NCI-H2171 treated with DMSO at 0.1 percent for 48 hours (cell line): ENCODE results near the gene OGFR.
A peak's percentile ranks its signal among the peaks of the same experiment; 100 is the strongest.

Experiments
- DNase-seq: peaks from one replicate; lab custom pipeline; 2025; lab: John Stamatoyannopoulos, UW

The OGFR gene

GRCh38 chr20:62815066-62815991 is 10.7 kb downstream of the OGFR start:
- DNase-seq: no peak

GRCh38 chr20:62816031-62816883 is 11.6 kb downstream of the OGFR start:
- DNase-seq: no peak

DNA sequence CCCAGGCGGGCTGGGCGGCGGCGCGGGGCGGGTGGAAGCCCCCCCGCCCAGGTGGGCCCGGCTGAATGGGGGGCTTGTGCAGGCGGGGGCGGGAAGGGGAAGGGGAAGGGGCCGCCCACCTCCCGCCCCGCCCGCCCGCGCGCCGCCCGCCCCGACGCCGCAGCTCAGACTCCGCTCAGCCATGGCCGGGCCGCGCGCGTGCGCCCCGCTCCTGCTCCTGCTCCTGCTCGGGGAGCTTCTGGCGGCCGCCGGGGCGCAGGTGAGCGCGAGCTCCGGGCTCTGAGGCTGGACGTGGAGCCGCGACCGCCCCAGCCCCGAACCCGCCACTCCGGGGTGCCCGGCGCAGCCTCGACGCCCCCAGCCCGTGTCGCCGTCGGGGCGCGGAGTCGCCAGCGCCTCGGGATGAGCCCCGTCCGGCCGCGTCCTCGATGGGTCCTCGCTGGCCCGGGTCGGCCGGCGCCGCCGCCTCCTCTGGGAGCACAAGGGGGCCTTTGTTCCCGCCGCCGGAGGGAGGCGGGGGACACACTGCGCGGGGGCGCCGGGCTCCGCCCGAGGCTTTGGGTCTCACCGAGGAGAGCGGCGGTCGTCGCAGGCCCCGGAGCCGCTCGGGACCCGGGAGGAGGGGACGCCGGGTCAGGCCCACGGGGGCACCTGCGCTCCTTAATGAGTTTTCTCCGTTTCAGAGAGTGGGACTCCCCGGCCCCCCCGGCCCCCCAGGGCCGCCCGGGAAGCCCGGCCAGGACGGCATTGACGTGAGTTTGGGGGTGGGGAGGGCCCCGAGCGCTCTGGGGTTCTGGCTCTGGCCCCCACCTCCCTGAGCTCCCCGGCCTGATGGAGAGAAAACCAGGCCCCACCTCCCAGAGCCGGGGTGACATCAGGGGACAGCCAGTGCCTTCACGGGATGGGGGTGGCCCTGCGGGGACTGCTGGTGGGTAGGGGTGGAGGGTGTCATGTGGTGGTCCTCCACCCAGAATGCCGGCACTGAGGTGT is 12.5 kb downstream of the OGFR start, which contains the start of gene COL9A3:
Gene COL9A3 (plus strand): TSS at position 167 of the 990 bp plus-strand sequence. CDS start 15 bp downstream, at position 182.
- DNase-seq: peak; percentile 53

- no peak for DNase-seq
These were observed 13.4 kb downstream of the OGFR start for GRCh38 chr20:62817975-62818591.

GRCh38 chr20:62818592-62819493 is 14.2 kb downstream of the OGFR start:
- DNase-seq: no peak

- no peak for DNase-seq
These were observed 15.0 kb downstream of the OGFR start for GRCh38 chr20:62819494-62820174.

GRCh38 chr20:62820208-62820961 is 15.8 kb downstream of the OGFR start:
- DNase-seq: no peak

DNA sequence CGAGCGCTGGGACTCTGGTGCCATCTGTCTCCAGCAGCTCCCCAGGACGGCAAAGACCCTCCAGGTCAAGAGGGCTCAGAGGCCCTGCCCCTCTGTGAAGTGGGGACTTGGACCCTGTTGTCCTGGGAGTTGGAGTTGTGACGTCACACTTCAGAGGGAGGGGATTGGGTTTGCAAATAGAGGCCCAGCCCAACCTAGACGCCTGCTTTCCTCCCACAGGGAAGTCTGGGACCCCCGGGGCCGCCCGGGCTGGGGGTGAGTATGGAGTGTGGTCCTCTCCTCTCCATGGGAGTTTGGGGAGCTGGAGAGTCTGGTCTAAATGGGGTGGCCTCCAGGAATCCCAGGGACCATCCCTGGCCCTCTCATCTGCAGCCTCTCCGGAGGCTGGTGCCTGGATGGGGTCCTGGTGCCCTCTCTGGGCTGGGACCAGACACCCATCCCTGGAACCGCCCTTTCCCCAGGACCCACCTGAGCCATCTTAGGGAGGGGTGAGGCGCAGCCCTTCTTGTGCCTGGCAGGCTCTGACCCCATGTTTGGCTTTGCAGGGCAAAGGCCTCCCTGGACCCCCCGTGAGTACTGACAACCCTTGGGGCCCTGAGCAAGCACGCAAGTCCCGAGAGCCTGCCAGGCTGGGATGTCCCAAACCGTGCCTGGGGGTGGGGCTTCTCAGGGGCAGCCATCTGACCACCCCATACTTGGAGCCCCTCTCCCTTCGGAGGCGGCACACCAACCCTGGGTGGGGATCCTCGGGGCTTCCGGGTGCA is 16.5 kb downstream of the OGFR start:
- no peak for DNase-seq

- no peak for DNase-seq
These were observed 17.1 kb downstream of the OGFR start for GRCh38 chr20:62821726-62822210.

- no peak for DNase-seq
These were observed 17.7 kb downstream of the OGFR start for GRCh38 chr20:62822239-62822787.

DNA sequence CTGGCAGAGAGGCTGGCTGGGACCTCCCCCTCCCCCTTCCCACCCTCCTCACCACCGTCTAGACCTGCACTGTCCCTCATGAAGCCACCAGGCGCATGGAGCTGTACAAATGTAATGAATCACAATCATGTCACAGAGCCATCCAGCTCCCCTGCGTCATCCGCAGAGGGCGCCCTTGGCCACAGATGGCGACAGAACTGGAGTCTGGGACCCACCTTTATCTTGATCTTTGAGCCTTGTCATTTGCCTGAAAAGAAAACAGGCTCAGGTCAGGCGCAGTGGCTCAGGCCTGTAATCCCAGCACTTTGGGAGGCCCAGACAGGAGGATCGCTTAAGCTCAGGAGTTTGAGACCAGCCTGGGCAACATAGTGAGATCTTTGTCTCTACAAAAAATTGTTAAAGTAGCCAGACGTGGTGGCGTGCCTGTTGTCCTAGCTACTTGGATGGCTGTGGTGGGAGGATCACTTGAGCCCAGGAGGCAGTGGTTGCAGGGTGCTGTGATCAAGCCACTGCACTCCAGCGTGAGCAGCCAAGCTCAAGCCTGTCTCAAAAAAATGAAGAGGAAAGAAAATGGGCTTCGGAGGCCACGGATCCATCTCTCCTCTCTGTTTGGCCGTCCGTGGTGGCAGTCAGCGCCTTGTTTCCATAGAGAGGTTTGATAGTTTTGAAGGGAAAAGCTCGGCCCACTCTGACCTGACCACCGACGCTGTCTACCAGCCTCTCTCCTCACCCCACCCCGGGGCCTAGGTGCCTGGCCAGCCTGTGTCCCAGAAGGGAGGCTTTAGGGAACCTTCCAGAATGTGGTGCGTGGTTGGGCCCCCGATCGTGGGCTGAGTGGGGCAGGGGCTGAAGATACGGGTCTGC is 18.4 kb downstream of the OGFR start:
- DNase-seq: peak; percentile 83

DNA sequence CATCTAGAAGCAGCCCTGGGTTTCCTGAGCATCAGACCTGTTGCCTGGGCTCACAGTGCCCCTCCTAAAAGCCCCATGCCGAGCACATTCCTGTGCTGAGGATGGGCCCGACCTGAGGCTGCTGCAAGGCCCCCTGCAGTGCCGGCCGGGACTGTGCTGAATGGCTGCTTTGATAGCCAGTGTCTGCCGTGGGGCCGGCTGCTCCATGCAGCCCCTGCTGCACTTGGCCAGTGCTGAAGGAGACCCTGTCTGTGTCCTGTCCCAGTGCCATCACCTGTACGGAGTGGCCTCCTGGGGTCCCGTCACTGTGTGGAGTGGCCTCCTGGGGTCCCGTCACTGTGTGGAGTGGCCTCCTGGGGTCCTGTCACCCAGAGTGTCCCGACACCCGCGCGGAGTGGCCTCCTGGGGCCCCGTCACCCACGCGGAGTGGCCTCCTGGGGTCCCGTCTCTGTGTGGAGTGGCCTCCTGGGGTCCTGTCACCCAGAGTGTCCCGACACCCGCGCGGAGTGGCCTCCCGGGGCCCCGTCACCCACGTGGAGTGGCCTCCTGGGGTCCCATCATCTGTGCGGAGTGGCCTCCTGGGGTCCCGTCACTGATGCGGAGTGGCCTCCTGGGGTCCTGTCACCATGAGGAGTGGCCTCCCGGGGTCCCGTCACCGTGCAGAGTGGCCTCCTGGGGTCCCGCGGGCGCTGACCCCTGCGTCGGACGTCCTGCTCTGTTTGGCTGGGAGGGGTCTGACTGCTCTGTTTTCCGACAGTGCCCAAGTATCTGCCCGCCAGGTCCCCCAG is 19.2 kb downstream of the OGFR start:
- DNase-seq: no peak

DNA sequence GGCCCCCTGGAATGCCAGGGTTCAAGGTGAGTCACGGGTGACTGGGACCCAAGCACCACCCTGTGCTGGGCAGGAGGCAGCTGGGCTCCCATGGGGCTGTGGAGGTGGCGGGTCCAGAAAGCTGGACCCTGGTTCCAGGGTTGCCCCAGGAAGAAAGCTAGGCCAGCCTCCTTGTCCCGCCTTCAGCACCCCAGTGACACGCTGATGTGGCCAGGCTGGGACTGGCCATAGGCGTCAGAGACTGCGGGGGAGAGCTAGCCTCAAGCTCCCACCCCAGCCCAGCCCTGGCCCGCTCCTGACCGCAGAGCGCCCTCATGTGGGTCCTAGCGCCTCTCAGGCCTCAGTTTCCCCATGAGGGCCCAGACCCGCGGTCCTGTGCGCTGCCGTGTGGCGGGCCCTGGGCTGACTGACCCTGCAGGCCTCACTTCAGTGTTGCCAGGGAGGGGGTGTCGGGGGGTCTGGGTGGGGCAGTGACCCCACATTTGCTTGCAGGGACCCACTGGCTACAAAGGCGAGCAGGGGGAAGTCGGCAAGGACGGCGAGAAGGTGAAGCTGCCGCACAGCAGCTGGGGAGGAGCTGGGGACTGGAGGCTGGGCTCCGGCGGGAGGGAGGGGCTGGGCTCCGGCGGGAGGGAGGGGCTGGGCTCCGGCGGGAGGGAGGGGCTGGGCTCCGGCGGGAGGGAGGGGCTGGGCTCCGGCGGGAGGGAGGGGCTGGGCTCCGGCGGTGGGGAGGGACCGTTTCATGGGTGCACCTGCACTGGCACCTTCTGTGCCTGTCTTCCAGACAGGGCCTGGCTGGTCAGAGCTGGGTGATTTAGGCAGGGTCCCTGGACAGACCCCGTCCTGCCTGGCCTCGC is 20.1 kb downstream of the OGFR start:
- DNase-seq: peak; percentile 77

GRCh38 chr20:62825333-62825985 is 20.8 kb downstream of the OGFR start:
- DNase-seq: no peak
